HT1080 (cell line): ENCODE results near the gene ERICH4. TPM values are rescaled to one million over a fixed set of nuclear protein-coding genes. Genes with fewer than 3 reads are reported as not detected.
"Not testable (repeated sequence)": the region's sequence is repeated elsewhere in the genome, so short reads cannot be mapped to it uniquely, and the experiment has no call there.

Experiments used
- DNase-seq: peaks from one replicate; pipeline ENCODE4 v3.0.0-alpha.2; 2015; ENCODE audit warnings: low read depth
- polyA plus RNA-seq, 2 experiments: library from polyadenylated mRNA; depleted of rRNA; stranded (reverse); fragments of >200 nt; gene quantifications; 2 replicates each; pipeline ENCODE4 v1.2.3, GENCODE V29; 2015
- total RNA-seq: library from RNA; depleted of rRNA; stranded (reverse); fragments of >200 nt; shearing (Covaris generic); gene quantifications from 2 replicates; pipeline ENCODE4 v1.2.3, GENCODE V29; 2014; rRNA removed

ERICH4 gene, protein sequence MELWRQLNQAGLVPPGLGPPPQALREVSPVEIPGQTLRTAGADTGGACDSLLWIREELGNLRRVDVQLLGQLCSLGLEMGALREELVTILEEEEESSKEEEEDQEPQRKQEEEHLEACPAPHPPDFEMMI
- not detected in 2 replicates for total RNA-seq
- polyA plus RNA-seq (2015; cell fraction: cytosol; rRNA removed), result 0.09 TPM in 1 of 2 replicates, not detected in the other
- not detected in 2 replicates for polyA plus RNA-seq (2015; cell fraction: nucleus; rRNA removed)

DNA sequence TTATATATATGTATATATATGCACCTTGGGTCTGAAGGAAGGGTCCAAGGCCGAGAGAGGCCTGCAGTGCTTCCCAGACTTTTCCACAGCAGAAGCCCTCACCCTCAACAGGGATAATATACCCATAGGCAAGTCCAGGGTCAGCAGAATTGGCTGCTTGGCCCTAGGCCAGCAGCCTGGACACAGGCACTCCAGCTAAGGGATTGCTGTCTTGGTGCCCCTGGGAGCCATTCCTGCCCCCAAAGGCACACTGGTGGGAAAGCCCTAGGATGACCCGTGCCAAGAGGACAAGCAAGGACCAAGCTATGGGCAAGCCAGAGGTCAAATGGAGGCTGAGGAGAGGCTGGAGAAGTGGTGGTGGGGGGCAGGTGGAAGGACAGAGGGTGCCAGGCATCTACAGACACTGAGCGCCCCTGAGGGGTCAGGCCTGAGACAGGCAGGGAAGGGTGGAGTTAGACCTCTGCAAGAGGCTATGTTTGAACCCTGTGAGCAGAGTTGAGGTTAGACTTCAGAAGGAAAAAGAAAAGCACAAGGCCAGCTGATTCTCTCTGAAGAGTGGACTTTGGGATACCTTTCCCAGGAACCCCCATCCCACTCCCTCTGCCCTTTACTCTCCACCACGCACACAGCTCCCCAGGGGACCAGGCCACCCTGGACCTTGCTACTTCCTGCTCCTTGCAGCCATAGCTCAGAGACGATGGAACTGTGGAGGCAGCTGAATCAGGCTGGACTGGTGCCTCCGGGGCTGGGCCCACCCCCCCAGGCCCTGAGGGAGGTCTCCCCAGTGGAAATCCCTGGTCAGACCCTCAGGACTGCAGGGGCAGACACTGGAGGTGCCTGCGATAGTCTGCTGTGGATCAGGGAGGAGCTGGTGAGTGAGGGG, at the start of gene ERICH4:
Gene ERICH4, plus strand, starts transcription at position 684 of the 883 bp plus-strand sequence. Its CDS starts 14 bp downstream, at position 698.
- DNase-seq, result no peak

DNA sequence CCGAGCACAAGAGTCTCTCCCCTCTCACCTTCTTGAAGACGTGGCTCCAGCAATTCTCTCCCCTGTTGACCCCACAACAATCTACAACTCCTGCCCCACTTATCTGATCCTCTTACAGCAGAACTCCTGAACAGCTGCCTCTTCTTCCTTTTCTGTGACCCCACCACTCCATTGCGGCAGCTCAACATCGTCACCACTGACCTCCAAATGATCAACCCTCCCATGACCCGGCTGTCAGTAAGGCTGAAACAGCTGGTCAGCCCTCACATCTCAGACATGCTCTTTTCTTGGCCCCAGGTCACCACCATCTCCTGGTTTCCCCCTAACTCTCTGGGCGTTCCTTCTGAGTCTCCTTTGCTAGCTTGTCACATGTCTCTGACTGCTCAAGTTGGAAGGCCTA, 47.6 kb upstream of the ERICH4 start:
- no peak for DNase-seq

DNA sequence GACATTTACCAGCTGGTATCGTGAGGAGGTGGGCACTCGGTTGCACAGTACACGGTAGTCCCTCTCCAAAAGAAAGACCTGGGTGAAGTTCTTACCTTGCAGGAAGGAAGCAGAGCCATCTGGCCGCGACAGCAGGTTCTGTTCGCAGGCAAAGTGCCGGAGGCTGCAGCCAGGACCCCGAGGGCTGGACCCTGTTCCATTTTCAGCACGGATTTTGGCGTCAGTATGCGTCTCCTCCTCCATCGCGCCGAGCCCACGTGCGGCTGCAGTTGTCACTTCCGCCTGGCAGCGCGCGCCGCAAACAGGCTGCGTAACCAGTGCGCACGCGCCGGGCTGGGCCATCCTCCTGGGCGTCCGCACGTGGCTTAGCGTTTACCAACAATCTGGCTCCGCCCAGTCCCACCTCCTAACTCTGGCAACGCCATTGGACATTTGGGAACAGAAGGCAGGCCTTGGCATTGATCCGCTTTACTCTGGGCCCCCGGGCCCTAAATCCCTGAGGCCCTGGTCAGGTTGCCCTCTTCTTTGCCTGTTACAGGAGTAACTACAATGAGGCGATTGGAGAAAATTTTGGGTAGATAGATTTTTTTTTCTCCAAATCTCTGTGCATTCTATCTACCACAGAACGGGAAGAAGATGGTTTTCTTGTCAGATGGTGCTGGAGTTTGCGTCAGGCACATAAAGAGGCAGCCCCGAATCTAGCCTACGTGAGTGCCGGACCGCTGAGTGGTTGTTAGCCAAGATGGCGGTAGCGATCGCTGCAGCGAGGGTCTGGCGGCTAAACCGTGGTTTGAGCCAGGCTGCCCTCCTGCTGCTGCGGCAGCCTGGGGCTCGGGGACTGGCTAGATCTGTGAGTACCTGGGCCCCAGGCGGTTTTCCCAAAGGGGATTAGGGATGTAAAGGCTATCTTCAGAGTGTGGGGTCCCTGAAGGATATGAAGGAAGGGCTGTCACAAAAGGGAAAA, 45.6 kb upstream of the ERICH4 start, which contains the start of the genes BCKDHA and EXOSC5:
Gene BCKDHA, plus strand, starts transcription at position 733 of the 964 bp plus-strand sequence. Its CDS starts 10 bp downstream, at position 743.
Gene EXOSC5, minus strand, starts transcription at position 274 of the 964 bp plus-strand sequence. Its CDS starts 31 bp downstream, at position 243.
- DNase-seq, result peak; percentile 98

DNA sequence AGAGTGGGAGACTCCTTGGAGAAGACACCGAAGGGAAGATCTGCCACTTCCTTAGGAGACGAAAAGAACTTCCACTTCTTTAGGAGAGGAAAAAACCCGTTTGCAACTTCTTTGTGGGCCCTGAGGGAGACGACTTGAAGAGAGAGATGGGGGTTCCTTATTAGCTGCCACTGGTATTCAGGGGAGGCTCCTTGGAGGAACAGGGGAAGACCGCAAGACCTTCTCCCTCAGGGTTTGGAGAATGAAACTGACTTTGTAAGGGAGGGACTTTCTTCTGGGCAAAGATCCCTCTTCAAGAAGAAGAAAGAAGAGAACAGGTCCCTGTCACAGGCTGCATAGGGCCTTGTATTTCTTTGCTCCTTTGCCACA, 44.9 kb upstream of the ERICH4 start:
- no peak for DNase-seq

DNA sequence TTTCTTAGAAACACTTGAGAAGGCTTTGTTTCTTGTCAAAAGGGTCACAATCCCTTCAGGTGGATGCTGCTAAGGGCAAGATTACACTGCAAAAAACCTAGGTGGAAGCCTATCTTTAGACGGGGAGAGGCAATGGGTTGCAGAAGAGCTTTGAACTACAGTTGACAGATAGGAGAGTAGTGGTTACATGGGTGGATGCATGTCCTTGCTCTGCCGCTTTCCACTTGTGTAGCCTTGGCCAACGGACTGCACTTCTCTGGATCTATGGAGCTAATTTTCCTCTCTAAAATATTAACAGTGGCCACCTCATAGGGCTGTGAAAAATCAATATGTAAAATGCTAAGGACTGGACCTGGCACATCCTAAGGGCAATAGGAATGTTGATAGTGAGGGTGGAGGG, 44.4 kb upstream of the ERICH4 start:
- no peak for DNase-seq

DNA sequence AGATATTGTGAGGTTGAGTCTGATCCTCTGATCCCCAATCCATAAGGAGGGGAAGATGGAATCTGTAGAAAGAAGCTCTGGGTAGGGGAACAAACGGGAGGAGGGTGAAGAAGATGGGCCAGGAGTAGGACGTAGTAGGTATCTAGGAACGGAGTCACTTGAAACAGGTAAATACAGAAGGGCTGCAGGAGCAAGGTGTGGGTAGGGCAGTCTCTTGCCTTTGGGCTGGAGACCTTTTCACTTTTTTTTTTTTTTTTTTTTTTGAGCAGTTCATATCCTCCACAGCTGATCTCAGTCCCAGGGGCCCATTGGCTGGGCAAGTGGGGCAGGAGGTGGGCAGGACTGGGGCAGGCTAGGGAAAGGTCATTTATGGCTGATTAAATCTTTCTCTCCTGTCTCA, 43.9 kb upstream of the ERICH4 start:
- no peak for DNase-seq

DNA sequence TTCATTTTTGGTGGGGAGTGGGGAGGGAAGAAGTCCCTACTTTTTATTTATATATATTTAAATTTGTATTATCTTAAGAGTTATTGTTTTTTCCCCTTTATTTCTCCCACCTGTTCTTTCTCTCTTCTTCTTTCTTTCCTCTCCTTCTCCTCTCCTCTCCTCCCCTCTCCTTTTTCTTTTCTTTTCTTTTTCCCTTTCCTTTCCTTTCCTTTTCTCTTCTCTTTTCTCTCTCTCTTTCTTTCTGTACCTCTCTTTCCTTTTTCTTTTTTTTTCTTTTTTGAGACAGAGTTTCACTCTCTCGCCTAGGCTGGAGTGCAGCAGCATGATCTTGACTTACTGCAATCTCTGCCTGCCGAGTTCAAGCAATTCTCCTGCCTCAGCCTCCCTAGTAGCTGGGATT, 43.4 kb upstream of the ERICH4 start:
- DNase-seq, result no peak

DNA sequence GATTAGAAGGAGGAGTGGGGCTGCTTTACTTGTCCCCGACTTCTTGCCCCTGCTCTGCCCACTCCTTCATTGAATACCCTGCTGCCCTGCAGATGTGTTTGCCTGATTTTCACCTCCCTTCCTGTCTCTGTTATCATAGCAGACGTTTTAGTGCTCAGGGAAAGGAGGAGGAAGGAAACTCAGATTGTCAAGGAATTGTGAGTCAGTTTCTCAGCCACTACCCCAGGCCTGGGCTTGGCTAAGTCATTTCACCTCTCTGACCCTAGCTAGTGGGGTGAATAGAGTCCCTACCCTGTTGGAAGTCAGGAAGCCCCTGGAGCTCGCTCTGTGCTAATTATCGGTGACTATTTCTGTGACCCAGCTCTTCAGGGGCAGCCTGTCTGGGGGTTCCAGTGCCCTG, 41.5 kb upstream of the ERICH4 start:
- DNase-seq, result no peak

DNA sequence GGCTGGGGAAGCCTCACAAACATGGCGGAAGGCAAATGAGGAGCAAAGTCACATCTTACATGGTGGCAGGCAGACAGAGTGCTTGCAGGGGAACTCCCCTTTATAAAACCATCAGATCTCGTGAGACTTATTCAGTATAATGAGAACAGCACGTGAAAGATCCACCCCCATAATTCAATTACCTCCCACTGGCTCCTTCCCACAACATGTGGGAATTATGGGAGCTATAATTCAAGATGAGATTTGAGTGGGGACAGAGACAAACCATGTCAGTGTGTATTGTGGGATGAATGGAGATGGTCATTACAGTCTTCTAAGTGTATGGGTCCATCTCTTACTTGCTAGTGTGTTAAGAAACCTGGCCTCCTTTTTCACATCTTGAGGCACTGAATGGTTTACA, 40.9 kb upstream of the ERICH4 start:
- no peak for DNase-seq

DNA sequence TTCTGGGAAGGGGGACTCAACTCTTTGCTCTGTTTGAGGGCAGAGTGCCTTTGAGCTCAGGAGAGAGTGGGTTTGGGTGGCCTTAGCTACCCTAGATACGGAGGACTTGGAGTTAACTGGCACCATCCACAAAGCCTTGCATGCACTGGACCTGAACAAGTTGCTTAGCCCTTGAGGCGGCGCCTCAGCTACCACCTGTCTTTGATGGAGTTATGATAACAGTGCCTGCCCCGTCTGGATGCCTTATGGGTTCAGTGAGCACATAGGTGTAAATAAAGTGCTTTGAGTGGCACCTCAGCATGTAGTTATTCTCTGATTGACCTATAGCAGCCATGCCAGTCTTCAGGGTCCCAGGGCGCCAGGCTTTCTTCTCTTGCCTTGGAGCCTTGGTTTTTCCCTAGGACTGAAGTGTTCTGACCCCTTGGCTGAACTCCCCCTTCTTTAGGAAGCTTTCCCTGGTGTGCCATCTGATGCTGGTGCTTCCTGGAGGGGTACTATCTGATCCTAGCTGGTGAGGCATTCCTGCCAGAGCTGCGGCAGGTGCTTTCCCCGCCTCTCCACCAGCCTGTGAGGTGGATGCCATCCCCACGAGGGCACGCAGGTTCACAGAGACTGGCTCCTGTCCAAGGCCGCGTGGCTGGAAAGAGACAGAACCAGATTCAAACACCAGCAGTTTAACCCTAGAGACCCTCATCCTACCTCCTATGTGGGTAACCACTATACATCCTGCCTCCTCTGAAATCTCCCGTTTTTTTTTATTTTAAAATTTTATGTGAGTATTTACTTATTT, 39.6 kb upstream of the ERICH4 start:
- DNase-seq, result no peak

DNA sequence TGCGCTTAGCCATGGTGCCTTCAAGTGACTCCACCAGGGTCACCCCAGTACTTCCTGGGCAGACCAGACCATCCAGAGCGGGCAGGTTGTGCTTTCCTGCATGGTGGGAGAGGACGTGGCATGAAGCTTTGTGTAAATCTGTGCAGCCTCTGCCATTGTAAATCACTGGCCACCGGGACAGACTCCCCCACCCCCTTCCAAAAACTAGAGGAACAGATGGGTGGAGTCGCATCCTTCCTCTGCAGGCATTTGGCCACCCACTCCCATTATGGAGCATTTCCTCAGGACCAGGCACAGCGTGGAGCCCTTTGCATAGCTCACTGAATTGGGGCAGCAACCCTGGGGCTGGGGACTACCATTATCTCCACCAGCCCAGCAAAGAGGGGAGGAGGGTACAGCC, 37.2 kb upstream of the ERICH4 start:
- DNase-seq, result no peak

DNA sequence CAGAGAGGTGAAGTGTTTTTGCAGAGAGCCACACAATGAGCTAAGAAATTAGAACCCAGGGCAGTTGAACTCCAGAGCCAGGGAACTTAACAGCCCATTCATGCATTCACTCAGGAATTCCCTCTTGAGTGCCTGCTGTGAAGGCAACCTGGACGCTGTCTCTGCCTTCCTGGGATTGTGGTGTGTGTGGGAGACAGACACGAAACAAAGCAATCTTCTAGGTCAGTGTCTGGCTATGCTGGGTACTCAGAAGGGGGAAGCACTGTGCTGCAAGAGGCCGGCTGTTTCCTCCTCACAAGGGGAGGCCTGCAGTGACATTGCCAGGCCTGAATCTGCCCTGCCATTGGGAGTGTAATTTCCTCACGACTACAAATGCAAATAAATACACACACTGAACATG, 35.7 kb upstream of the ERICH4 start:
- DNase-seq, result no peak

DNA sequence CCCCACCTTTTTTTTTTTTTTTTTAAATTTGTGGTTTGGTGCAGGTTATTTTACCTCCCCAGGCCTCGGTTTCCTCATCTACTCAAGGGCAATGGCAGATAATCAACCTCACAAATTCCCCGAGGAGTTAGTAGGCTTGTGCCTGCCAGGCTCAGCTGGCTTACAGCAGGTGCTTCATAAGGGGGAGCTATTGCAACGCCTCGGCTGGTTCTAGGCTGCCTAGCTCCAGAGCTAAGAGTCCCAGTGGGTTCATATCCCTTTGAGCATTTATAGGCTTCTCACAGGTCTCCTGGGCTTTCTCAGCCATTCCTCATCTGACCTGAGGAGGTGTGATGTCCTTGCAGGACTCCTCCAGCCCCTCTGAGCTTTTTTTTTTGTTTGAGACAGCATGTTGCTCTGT, 34.7 kb upstream of the ERICH4 start:
- DNase-seq, result no peak

DNA sequence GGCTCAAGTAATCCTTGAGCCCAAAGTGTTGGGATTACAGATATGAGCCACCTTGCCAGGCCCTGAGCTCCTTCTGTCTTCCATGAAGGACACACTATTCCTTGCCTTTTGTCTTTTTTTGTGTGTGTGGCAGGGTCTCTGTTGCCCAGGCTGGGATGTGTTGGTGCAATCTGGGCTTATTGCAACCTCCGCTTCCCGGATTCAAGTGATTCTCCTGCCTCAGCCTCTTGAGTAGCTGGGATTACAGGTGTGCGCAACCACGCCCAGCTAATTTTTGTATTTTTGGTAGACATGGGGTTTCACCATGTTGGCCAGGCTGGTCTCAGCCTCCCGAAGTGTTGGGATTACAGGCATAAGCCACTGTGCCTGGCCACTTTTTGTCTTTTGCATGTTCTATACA, 34.1 kb upstream of the ERICH4 start:
- DNase-seq, result not testable (repeated sequence)

DNA sequence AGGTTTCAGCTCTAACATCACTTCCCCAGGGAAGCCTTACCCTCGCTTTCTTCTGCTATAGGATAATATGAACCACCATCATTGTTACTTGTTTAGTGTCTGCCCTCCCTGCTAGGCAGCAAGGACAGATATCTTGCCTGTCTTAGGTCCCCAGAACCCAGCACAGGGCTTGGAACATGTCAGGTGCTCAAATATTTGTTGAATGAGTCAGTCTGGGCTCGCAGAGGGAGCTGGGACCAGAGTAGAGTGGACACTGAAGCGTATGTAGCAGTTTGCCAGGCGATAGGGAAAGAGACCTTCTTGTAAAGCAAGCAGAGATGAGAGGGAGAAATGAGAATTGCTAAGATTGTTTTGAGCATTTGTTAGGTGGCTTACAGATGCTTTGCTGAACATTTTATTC, 33.7 kb upstream of the ERICH4 start:
- DNase-seq, result peak; percentile 70

DNA sequence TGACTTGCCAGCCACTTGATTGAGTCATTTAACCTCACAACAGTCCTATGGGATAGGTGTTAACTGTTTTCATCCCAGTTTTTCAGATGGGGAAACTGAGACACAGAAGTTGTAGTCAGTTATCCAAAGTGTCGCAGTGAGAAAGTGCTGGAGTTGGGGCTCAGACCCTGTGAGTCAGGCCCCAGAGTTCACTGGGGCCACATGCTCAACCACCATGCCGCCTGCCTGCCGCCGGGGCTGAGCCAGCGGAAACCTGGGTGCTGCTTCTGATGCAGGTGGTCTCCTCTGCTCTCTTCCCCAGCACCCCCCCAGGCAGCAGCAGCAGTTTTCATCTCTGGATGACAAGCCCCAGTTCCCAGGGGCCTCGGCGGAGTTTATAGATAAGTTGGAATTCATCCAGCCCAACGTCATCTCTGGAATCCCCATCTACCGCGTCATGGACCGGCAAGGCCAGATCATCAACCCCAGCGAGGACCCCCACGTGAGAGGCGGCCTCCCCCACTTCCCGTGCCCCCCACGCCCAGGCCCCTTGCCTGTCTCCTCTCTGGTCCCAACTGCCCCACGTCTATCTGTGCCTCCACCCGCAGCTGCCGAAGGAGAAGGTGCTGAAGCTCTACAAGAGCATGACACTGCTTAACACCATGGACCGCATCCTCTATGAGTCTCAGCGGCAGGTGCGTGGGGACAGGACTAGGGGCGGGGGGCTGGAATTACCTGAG, 32.5 kb upstream of the ERICH4 start:
- no peak for DNase-seq

DNA sequence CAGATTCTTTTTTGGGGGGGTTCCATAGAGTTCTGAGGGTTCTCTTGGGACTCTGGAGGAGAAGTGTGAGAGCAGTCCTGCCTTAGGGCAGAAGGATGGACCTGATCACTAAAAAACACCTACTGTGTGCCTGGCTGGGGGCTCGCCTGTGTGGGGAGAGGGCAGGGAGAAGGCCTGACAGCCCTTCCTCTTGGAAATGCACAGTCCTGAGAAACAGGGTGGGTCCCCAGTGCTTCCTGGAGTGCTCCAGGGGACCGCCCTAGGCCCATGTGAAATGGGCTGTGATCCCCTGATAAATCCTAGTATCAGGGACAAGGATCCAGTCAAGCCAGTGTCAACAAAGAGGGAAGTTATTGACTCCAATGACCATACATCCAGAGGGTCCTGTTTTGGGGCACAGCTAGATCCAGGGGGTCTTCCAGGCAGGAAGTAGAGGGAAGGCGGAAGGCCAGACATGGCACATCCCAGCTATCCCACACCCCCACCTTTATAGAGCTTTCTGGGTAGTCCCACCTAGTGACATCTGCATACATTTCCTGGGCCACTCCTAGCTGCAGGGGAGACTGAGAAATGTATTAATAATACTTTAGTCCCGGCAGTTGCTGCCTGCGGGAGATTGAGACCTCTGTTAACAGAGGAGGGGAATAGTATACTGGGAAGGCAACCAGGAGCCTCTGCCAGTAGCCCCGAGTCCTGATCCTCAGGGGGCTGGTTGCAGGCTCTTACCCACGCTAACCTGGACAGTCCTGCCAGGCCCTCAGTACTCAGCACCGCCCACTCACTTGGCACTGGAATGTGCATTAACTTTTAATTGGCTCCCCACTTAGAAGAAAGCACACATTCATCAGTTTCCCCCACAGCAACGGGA, 31.6 kb upstream of the ERICH4 start:
- DNase-seq, result no peak

DNA sequence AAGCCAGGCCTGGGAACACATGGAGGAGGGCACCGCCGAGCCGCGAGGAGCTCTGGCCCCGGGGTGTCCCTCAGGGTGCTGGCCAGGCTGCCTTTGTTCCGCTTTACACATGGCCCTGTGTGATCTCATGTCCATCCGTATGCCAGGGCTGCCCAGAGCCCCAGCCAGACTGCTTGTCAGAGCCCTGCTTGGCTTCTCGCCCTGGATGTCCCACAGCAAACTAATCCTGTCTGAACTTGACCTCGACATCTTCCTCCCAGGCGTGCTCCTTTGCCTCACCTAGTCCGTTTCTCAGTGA, 31.0 kb upstream of the ERICH4 start:
- DNase-seq, result no peak

DNA sequence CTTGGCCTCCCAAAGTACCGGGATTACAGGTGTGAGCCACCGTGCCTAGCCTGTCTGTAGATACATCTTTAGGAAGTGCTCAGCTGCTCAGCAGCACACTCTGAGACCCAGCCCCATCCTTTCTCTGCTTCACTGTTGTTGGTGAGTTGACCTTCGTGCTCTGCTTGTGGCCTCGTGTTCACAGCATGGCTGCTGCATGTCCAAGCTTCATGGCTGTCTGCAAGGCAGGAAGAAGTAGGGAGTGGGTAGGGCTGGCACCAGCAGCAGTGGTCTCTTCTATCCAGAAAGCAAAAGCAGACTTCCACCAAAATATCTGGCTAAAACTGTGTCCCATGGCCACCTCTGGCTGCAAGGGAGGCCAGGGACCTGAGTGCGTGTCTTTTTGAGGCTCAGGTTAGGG, 30.0 kb upstream of the ERICH4 start:
- DNase-seq, result no peak
